ENCODE results near the gene MAVS.

- TF ChIP-seq CTCF (IDR thresholded peaks at IDR 0.05; ENCODE audit: borderline replicate concordance, extremely low read depth, low read length, poor library complexity, severe bottlenecking) (no peak), EZH2 (IDR thresholded peaks at IDR 0.05; ENCODE audit: borderline replicate concordance, low read depth, low read length, severe bottlenecking) (no peak)
These were observed 47.8 kb upstream of the MAVS start for GRCh38 chr20:3798908-3799248.

Measured in DND-41 (cell line).